Epithelial cell of prostate (primary cell): Measurements from ENCODE around the gene DUSP14.

ENCODE experiments used
- DNase-seq: peaks from one replicate; pipeline ENCODE4 v3.0.0-alpha.2; 2011; ENCODE audit warnings: low read depth, low spot score
- H3K27ac ChIP-seq: fragments of 450-650 bp; 2 replicates; pipeline ENCODE4 v1.5.1; 2017; ENCODE audit warnings: mild to moderate bottlenecking

The DUSP14 gene

GRCh38 chr17:37553401-37553966, 63.8 kb downstream of the DUSP14 start:
- no peak for DNase-seq
- H3K27ac ChIP-seq: no peak overlapping the region

- no peak overlapping the region for H3K27ac ChIP-seq
- no peak for DNase-seq
These were observed 65.7 kb downstream of the DUSP14 start for GRCh38 chr17:37555386-37555785.

GRCh38 chr17:37557482-37557881, 67.8 kb downstream of the DUSP14 start:
- DNase-seq: no peak

GRCh38 chr17:37558299-37558698, 68.6 kb downstream of the DUSP14 start:
- DNase-seq: no peak
- H3K27ac ChIP-seq: no peak overlapping the region

More at GRCh38 chr17:37557482-37557881, 67.8 kb downstream of the DUSP14 start:
- H3K27ac ChIP-seq: no peak overlapping the region

- DNase-seq: no peak
- H3K27ac ChIP-seq: no peak overlapping the region
These were observed 72.5 kb downstream of the DUSP14 start for GRCh38 chr17:37562016-37562745.
